HuH-7.5 (cell line): Measurements from ENCODE around the gene CEP112.
"Not testable (repeated sequence)": the region's sequence is repeated elsewhere in the genome, so short reads cannot be mapped to it uniquely, and the experiment has no call there.

Experiments used
- DNase-seq: peaks from one replicate; pipeline ENCODE4 v3.0.0; 2011; ENCODE audit warnings: low spot score

CEP112 gene

DNA sequence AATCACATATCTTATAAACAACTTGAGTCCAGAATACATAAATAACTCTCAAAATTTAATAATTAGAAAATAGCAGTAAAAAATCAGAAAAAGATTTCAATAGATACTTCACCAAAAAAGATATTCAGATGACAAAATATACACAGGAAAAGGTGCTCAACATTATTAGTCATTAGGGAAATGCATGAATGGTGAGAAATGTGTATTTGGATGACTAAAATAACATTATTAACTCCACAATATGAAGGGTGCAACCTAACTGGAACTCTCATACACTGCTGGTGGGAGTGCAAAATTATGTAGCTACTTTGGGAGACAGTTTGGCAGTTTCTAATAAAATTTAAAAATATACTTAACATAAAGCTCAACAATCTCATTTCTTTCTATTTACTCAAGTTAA, 368.2 kb downstream of the CEP112 start:
- DNase-seq, result no peak

DNA sequence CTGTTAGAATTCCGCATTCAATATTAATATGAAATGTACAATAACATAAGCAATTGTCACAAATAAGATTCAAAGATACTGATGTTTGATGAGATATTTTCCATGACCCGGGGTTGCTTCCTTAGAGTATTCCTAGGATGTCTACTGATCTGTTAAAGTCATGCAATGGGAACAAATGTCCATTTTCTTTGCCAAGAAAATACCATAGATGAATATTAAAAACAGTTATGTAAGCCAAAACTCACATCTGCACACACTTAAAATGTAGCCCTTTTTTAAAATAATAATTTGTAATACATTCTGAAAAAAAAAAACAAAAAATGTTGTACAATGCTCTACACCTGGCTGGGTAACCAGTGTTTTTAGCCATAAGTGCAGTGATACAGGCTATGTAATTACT, 371.1 kb downstream of the CEP112 start:
- no peak for DNase-seq

DNA sequence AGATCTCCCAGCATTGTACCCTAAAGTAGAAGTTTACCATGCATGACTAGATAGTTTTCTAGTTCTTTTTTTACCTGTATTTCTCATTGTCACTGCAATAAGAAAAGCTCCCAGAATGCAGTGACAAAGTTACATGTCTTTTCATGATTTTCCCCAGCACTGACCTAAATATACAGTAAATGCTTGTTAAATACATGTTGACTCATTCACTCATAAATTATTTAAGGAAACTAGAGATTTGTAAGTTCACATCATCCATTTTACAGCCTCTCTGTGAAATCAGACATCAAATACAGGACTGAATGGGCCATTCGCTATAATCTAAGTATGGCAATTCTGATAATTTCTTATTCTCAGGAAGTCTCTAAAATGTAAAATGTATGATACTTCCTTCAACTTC, 371.6 kb downstream of the CEP112 start:
- DNase-seq, result no peak

DNA sequence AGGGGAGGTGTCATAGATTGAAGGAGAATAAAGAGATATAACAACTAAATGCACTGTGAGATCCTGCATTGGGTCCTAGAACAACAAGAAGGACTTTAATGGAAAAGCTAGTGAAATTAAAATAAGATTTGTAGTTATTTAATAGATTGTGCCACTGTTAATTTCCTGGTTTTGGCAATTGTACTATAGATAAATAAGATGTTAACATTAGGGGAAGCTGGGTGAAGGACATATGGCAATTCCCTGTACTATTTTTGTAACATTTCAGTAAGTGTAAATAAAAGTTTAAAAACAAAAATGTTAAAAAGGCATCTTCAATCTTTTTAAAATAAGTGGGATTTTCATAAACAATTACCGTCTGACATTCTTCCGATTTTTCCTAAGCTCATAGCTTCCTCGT, 372.1 kb downstream of the CEP112 start:
- DNase-seq, result no peak

DNA sequence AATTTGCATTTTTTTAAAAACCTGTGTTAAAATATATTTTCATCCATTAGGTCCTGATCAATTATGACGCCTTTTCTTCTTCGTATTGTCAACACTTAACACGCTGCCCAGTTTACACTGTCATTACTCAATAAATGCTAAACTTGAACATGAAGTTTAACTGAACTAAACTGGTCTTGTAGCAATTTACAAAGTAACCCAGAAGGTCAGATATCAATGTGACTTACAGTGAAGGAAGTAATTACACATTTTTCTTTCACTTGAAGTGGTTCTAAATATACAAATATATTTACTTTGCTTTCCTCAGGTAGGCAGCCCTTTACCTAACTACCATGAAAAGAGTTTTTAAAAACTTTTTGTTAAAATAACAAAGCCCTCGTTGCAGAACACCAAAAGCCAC, 374.0 kb downstream of the CEP112 start:
- DNase-seq, result no peak

DNA sequence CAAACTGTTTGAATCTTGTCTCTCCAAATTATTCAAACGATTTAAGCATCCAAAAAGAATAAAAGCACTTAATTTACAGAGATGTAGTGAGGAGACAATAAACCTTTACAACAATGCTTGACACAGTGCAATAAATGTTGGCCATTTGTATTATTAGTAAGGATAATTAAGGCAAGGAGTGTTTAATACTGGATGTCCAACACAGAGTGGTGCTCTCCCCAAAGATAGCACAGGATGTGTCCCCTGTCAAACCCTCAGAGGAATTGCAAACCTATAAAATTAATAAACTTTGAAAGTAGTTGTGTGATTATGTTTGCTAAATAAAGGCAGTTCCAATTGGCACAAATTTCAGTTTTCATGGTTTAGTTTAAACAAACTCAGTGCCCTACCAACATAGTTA, 377.5 kb downstream of the CEP112 start:
- DNase-seq, result no peak

DNA sequence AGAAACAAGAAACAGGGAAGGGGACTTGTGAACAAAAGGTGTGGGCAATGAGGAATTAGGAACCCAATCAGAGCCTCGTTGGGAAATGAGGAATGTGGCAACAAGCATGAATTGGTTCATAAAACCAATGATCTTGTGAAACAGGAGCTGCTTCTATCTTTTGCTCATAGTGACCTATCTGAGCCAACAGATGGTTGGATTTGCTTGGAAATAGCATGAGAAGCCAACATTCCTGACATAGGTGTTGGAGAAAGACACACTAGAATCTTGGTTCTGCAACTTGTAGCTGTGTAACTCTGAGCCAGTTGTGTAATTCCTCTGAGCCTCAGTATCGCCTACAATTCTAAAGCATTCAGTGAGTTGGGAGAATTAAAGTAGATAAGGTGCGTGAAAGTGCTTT, 378.6 kb downstream of the CEP112 start:
- DNase-seq, result no peak

DNA sequence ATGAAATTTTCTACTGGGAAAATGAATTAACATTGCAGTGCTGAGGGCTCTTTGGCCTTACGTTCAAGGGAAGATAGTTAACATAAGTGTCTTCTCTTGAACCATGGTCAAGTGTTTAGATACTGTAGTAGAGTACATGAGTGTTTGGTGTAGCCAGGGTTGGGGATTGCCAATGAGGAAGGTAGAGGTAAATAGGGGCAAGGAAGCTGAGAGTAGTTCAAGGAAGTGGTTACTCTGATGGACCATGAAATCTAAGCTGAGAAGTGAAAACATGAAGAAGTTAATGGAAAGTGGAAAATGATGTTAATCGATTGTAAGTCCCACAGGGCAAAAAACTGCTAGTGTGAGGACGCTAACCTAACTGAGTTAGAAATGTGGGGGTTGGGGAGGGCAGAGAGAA, 380.9 kb downstream of the CEP112 start:
- no peak for DNase-seq

DNA sequence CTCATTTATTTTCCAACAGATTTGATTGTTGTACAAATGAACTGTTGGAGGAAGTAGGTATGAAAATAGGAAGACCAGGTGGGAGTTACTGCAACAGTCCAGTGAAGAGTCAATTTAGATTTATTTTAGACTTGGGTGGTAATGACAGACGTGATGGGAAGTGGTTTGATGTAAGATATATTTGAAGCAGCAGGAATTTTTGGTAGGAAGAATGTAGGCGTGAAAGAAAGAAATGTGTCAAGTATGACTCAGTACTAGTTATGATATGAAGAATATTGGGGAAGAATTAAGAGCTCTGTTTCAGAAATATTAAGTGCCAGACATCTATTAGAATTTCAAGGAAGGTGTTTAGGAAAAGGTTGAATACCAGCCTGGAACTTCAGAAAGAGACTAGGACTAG, 382.6 kb downstream of the CEP112 start:
- no peak for DNase-seq

DNA sequence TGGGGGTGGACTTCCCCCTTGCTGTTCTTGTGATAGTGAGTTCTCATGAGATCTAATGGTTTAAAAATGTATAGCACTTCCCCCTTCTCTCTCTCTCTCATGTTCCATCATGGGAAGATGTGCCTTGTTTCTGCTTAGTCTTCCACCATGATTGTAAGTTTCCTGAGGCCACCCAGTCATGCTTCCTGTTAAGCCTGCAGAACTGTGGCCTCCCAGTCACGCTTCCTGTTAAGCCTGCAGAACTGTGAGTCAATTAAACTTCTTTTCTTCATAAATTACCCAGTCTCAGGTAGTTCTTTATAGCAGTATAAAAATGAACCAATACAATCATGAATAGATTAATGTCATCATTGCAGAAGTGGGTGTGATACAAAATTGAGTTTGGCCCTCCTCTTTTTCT, 383.4 kb downstream of the CEP112 start:
- DNase-seq, result not testable (repeated sequence)

DNA sequence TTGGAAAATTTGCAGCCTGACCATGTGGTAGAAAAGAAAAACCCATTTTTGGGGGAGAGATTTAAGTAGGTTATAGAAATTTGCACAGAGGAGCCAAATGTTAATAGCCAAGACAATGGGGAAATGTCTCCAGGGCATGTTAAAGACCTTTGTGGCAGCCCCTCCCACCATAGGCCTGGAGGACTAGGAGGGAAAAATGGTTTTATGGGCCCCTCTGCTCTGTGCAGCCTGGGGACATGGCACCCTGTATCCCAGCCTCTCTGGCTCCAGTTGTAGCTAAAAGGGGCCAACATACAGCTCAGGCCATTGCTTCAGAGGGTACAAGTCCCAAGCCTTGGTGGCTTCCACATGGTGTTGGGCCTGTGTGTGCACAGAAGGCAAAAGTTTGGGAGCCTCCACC, 384.6 kb downstream of the CEP112 start:
- no peak for DNase-seq

DNA sequence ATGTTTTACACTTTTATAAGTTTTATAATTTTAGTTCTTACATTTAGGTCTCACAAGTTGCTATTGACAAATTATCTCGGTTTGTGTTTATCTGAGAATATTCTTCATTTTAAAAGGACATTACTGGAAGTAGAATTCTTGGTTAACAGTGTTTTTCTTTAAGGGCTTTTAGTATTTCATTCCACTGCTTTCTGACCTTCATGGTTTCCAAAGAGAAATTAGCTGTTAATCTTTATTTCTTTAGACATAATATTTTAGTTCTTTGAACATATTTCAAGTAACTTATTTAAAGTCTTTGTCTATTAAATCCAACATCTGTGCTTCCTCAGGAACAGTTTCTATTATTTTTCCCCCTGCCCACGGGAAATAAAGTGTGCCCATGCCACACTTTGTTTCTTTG, 390.4 kb downstream of the CEP112 start:
- no peak for DNase-seq

DNA sequence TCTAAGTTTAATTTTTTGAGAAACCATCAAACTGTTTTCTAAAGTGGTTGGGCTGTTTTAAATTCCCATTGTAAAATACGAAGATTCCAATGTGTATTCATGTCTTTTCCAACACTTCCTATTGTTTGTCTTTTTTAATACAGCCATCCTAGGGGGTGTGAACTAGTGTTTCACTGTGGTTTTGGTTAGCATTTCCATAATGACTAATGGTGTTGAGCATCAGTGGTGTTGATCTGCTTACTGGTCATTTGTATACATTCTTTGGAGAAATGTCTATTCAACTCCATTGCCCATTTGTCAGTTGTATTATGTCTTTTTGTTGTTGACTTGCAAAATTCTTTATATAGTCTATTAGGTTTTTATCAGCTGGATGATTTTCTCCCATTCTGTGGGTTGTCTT, 391.3 kb downstream of the CEP112 start:
- DNase-seq, result no peak

DNA sequence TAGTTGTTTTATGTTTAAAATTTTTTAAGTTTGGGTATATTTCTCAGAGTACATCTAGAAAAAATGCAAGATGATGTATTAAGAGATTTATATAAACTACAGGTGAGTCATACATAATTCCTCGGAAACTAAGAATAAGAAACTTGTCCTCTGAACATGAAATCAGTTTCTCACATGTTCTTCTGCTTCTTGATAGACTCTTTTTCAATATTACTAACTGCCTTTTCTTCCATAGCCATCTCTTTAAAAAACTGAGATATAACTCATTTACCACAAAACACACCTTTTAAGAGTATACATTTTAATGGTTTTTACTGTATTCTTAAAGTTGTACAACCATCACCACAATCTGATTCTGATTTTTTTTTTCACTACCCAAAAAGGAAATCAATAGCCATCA, 392.1 kb downstream of the CEP112 start:
- no peak for DNase-seq

DNA sequence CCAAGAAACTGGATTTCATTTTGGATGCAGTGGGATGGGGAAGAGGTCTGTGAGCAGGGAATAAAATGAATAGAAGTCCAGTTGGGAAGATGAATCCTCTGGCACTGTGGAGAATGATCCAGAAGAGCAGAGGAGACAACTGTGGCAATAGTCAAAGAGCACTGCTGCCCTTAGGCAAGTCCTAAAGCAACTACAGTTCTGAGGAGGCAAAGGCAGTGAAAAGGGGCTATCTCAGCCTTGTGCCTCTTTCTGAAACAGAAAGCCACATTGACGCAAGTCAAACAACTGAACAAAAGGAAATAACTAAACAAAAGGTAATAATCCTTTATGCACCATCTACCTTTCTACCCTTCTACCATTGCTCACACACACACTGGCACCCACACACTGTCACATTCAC, 392.5 kb downstream of the CEP112 start:
- DNase-seq, result no peak

DNA sequence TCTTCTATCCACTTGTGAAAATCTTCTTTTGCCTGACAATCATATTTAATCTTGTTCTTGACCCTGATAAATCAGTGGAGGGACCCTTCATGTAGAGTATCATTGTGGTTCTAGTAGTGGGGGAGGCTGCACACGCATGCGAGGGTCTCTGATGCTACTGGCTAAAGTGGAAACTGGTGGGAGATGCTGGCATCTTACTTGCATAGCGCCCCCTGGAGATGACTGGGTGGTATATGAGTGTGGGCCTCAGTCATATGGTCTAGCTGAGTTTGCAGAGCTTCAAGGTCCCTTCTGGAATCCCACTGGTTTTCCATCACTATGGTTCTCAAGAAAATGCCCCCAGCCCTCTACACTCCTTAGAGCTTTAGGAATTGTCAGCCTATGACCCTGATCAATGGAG, 394.1 kb downstream of the CEP112 start:
- no peak for DNase-seq

DNA sequence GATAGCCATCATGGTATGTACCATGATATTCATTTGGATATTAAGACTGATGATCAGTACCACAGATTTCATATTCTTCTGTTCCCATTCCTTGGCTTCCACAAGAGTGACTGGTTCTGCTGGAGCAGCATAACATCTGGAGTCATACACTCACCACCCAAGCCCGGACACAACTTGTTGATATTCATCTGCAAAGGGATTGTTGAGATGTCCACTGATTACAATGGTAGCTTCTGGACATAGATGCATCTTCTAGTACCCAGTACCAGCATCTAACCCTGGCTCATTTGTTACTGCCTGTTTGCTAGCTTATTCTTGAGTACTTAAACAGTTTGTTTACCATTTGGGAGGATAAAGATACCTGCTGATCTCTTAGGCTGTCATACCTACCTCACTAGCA, 394.8 kb downstream of the CEP112 start:
- DNase-seq, result no peak

DNA sequence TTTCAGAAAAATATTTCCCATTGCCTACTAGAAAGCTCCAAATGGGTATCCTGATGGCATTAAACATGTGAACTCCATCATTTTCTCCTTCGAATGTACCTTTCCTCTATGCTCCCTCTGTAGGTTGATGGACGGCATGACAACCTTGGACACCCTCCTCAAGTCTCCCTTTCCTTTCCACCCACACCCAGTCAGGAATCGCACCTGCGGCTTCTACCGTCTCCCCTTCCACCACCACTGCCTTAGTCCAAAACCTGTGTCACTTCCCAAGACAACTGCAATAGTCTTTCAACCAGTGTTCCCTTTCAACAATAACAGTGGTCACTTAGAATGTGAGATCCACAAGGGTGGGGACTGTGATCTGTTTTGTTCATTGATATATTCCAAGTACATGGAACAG, 397.4 kb downstream of the CEP112 start:
- DNase-seq, result peak; percentile 26

DNA sequence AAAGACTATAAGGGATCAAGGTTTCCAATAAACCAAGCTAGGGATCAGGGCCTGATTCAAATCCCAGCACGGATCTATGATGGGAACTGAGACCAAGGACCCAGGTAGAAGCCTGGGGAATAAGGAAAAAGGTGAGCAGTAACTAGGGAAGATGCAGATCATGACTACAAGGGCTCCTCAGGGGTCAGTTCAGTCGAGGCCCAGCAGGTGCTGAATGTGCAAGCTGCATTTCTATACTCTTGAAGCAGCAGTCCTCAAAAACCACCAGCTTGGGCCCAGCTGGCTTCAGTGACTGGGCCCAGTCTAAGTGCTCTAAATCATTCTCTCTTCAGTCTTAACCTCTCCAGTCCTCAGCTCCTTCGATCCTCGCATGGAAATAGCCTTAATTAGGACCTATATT, 401.7 kb downstream of the CEP112 start:
- DNase-seq, result no peak

DNA sequence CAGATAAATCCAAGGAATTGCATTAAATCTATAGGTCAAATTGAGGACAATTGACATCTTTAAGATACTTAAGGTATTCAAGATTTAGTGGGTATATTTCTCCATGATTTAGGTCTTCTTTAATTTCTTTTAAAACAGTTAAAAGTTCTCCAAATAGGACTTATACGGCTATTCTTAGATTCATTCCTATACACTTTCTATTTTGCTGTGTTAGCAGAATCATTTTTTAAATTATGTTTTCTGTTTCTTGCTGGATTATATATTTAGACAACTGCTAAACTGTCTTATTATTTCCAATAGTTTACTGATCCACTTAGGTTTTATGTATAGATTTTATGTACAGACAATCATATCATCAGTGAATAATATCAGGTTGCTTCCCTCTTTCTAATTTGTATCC, 404.4 kb downstream of the CEP112 start:
- DNase-seq, result no peak

DNA sequence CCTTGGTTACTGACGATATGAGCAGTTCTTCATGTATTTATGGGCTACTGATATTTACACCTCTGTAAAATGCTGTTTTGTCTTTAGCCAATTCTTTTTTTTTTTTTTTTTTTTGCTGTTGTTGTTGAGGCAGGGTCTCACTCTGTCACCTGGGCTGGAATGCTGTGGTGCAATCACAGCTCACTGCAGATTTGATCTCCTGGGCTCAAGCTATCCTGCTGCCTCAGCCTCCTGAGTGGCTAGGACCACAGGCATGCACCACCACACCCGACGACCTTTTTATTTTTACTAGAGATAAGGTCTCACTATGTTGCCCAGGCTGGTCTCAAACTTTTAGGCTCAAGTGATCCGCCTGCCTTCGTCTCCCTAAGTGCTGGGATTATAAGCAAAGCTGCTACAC, 405.5 kb downstream of the CEP112 start:
- no peak for DNase-seq

DNA sequence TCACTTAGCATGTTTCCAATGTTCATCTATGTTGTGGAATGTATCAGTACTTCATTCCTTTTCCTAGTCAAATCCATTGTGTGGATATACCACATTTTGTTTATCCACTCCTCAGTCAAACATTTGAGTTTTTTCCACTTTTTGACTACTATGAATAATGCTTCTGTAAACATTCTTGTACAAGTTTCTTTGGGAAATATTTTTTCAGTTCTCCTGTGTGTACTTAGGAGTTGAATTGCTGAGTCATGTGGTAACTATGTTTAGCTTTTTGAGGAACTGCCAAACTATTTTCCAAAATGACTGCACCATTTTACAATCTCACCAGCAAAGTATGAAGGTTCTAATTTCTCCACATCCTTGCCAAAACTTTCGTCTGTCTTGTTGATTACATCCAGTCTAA, 406.8 kb downstream of the CEP112 start:
- no peak for DNase-seq

DNA sequence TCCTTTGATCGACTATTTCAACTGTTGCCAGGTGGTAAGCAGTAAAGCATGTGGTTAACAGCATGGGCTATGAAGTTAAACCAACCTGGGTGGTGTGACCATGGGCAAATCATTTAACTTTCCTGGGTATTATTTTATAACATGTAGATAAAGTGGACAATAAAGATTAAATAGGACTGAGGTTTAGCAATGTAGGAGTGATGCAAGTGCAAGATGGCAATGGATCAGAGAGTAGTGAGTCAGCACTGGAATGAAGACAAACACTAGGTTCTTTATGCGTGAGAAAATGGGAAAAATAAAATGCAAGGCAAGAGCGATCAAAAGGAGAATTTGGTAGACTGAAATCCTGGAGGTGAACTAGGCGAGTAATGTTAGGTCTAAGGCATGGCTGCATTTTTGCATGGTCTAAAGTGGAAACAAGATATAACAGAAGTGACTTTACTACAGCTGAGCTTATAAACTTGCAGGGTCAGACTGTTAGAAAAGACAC, 408.0 kb downstream of the CEP112 start:
- DNase-seq, result no peak

DNA sequence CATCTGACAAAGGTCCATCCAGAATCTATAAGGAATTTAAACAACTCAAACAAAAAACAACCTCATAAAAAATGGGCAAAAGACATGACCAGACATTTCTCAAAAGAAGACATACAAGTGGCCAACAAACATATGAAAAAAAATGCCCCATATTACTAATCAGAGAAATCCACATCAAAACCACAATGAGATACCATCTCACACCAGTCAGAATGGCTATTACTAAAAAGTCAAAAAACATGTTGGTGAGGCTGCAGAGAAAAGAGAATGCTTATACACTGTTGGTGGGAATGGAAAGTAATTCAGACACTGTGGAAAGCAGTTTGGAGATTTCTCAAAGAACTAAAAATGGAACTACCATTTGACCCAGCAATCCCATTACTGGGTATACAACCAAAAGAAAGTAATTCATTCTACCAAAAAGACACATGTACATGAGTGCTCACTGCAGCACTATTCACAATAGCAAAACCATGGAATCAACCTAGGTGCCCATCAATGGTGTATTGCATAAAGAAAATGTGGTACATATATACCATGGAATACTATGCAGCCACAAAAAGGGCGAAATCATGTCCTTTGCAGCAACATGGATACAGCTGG, 409.7 kb downstream of the CEP112 start:
- not testable (repeated sequence) for DNase-seq

DNA sequence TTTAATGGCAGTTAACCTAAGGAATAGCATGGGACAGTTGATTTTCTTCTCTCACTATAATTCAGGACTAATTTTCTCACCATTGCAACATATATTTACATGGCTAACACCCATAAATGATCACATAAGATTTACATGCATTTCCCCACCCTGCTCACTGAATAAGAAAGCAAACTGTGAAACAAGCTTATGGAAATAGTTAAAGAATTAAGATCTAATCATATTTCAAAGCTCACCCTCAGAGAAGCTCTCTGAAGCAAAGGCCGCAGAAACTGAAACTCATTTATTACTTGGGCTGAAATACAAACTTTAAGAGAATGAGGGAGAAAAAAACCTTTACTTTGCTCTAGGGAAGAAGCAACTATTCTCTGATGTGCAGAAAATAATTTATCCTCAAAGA, 411.8 kb downstream of the CEP112 start:
- DNase-seq, result no peak
